ENCODE data around the gene SCNN1G.

SCNN1G gene

DNA sequence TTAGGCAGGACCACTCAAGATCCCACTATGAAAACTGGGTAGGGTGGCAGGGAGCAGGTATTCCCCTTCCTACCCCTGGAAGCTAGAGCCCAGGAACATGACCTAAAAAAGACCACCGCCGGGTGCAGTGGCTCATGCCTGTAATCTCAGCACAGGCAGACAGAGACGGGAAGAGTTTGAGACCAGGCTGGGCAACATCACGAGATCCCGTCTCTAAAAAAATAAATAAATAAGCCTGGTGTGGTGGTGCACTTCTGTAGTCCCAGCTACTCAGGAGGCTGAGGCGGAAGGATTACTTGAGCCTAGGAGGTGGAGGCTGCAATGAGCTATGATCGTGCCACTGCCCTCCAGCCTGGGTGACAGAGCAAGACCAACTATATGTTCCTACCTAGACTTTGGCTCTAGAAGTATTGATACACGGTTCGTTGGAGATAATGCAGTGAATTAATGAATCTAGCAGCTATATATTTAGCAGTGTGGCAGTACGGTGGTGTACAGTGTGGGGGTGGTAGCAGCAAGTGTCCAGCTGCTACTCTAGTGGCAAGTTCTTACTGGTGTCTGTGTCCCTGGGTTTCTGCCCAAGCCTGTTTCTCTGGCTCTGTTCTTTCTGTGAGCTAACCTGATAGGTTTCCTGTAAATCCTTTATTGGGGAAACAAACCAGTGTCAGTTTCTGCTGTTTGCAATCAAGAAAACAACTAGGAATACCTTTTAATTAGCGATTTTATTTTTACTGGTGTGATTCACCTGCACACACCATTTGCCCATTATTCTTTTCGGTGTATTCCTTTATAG, 30.0 kb upstream of the SCNN1G start:
- no peak overlapping the region for H3K4me3 ChIP-seq (ENCODE audit: control insufficient read depth, low read depth, low read length)
- no peak for DNase-seq (ENCODE audit: low read depth)
- TF ChIP-seq, protein P1, sequence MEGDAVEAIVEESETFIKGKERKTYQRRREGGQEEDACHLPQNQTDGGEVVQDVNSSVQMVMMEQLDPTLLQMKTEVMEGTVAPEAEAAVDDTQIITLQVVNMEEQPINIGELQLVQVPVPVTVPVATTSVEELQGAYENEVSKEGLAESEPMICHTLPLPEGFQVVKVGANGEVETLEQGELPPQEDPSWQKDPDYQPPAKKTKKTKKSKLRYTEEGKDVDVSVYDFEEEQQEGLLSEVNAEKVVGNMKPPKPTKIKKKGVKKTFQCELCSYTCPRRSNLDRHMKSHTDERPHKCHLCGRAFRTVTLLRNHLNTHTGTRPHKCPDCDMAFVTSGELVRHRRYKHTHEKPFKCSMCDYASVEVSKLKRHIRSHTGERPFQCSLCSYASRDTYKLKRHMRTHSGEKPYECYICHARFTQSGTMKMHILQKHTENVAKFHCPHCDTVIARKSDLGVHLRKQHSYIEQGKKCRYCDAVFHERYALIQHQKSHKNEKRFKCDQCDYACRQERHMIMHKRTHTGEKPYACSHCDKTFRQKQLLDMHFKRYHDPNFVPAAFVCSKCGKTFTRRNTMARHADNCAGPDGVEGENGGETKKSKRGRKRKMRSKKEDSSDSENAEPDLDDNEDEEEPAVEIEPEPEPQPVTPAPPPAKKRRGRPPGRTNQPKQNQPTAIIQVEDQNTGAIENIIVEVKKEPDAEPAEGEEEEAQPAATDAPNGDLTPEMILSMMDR (conservative IDR thresholded peaks at IDR 0.05; ENCODE audit: control insufficient read depth, insufficient read depth, low read depth, low read length), result no peak

GRCh38 chr16:23155445-23156049, 27.0 kb upstream of the SCNN1G start:
- DNase-seq (ENCODE audit: low read depth), result peak; percentile 22
- TF ChIP-seq, protein P1 (conservative IDR thresholded peaks at IDR 0.05; ENCODE audit: control insufficient read depth, insufficient read depth, low read depth, low read length), result peak; percentile 49
- no peak overlapping the region for H3K4me3 ChIP-seq (ENCODE audit: control insufficient read depth, low read depth, low read length)

- no peak for DNase-seq (ENCODE audit: low read depth)
- no peak overlapping the region for H3K4me3 ChIP-seq (ENCODE audit: control insufficient read depth, low read depth, low read length)
- TF ChIP-seq, protein P1 (conservative IDR thresholded peaks at IDR 0.05; ENCODE audit: control insufficient read depth, insufficient read depth, low read depth, low read length), result no peak
Measured at GRCh38 chr16:23156110-23156509, 26.4 kb upstream of the SCNN1G start.

DNA sequence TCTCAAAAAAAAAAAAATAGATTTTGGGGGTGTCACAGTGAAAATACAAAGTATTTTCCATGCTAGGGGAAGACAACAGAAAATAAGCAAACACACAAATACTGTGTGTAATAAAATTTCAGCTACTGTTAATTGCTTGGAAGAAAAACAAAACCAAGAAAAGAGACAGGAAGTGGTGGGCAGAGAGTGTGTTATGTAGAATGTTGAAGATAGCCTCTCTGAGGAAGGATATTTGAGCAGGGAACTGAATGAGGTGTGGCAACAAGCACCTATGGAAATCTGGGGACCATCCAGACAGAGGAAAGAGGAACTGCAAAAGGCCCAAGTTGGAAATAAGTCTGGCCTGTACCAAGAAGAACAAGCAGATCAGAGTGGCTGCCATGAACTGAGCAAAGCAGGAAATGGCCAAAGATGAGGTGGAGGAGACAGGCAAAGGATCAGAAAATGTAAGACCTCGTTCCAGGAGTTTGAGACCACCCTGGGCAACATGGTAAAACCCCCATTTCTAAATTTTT, 25.5 kb upstream of the SCNN1G start:
- TF ChIP-seq, protein P1 (conservative IDR thresholded peaks at IDR 0.05; ENCODE audit: control insufficient read depth, insufficient read depth, low read depth, low read length), result no peak
- DNase-seq (ENCODE audit: low read depth), result no peak
- H3K4me3 ChIP-seq (ENCODE audit: control insufficient read depth, low read depth, low read length), result no peak overlapping the region

- no peak for DNase-seq (ENCODE audit: low read depth)
- TF ChIP-seq, protein P1 (conservative IDR thresholded peaks at IDR 0.05; ENCODE audit: control insufficient read depth, insufficient read depth, low read depth, low read length), result no peak
- H3K4me3 ChIP-seq (ENCODE audit: control insufficient read depth, low read depth, low read length), result no peak overlapping the region
Measured at GRCh38 chr16:23158114-23158513, 24.4 kb upstream of the SCNN1G start.

- no peak for DNase-seq (ENCODE audit: low read depth)
- TF ChIP-seq, protein P1 (conservative IDR thresholded peaks at IDR 0.05; ENCODE audit: control insufficient read depth, insufficient read depth, low read depth, low read length), result no peak
- H3K4me3 ChIP-seq (ENCODE audit: control insufficient read depth, low read depth, low read length), result no peak overlapping the region
Measured at GRCh38 chr16:23160082-23160481, 22.5 kb upstream of the SCNN1G start.

Measured in fibroblast of mammary gland (primary cell).